Measurements from ENCODE around the gene TMEM37.

TMEM37 gene

GRCh38 chr2:119455066-119455718 is 23.5 kb downstream of the TMEM37 start:
- DNase-seq (ENCODE audit: low read depth, low spot score): no peak

GRCh38 chr2:119460076-119460475 is 28.4 kb downstream of the TMEM37 start:
- DNase-seq (ENCODE audit: low read depth, low spot score): no peak

GRCh38 chr2:119461811-119462210 is 30.2 kb downstream of the TMEM37 start:
- DNase-seq (ENCODE audit: low read depth, low spot score): no peak

GRCh38 chr2:119462574-119462973 is 30.9 kb downstream of the TMEM37 start:
- no peak for DNase-seq (ENCODE audit: low read depth, low spot score)

GRCh38 chr2:119463136-119463535 is 31.5 kb downstream of the TMEM37 start:
- DNase-seq (ENCODE audit: low read depth, low spot score): no peak

GRCh38 chr2:119463990-119464389 is 32.3 kb downstream of the TMEM37 start:
- DNase-seq (ENCODE audit: low read depth, low spot score): no peak

GRCh38 chr2:119464981-119465380 is 33.3 kb downstream of the TMEM37 start:
- DNase-seq (ENCODE audit: low read depth, low spot score): no peak

GRCh38 chr2:119465687-119466086 is 34.0 kb downstream of the TMEM37 start:
- no peak for DNase-seq (ENCODE audit: low read depth, low spot score)

- no peak for DNase-seq (ENCODE audit: low read depth, low spot score)
Measured at GRCh38 chr2:119466373-119466772, 34.7 kb downstream of the TMEM37 start.

- no peak for DNase-seq (ENCODE audit: low read depth, low spot score)
Measured at GRCh38 chr2:119468154-119468955, 36.7 kb downstream of the TMEM37 start.

- DNase-seq (ENCODE audit: low read depth, low spot score): no peak
Measured at GRCh38 chr2:119469131-119469530, 37.5 kb downstream of the TMEM37 start.

- no peak for DNase-seq (ENCODE audit: low read depth, low spot score)
Measured at GRCh38 chr2:119469661-119470297, 38.1 kb downstream of the TMEM37 start.

- DNase-seq (ENCODE audit: low read depth, low spot score): no peak
Measured at GRCh38 chr2:119472749-119473148, 41.1 kb downstream of the TMEM37 start.

GRCh38 chr2:119473621-119474370 is 42.1 kb downstream of the TMEM37 start:
- no peak for DNase-seq (ENCODE audit: low read depth, low spot score)

GRCh38 chr2:119474371-119475224 is 42.9 kb downstream of the TMEM37 start:
- DNase-seq (ENCODE audit: low read depth, low spot score): no peak

- no peak for DNase-seq (ENCODE audit: low read depth, low spot score)
Measured at GRCh38 chr2:119475225-119475856, 43.7 kb downstream of the TMEM37 start.

- no peak for DNase-seq (ENCODE audit: low read depth, low spot score)
Measured at GRCh38 chr2:119475857-119476244, 44.2 kb downstream of the TMEM37 start.

- no peak for DNase-seq (ENCODE audit: low read depth, low spot score)
Measured at GRCh38 chr2:119476301-119477112, 44.9 kb downstream of the TMEM37 start.

GRCh38 chr2:119477113-119477505 is 45.5 kb downstream of the TMEM37 start:
- no peak for DNase-seq (ENCODE audit: low read depth, low spot score)

All from activated CD4-positive, CD25-positive, alpha-beta regulatory T cell treated with anti-CD3 and anti-CD28 coated beads, Interleukin-2, amount 50 U/mL, for 16 hours (primary cell).